Glomerular visceral epithelial cell (primary cell): ENCODE results near the gene EVX2.

Experiments
- DNase-seq: peaks from one replicate; pipeline ENCODE4 v3.0.0-alpha.2; 2016; ENCODE audit errors: extremely low spot score

Gene EVX2

GRCh38 chr2:176083796-176084261 is at the start of gene EVX2:
TSS of gene EVX2 (minus strand) at chr2:176083962. CDS start at chr2:176083776, 186 bp downstream.
- DNase-seq = no peak

GRCh38 chr2:176133389-176133788 is 49.6 kb upstream of the EVX2 start:
- DNase-seq = no peak

GRCh38 chr2:176132205-176133171 is 48.7 kb upstream of the EVX2 start:
- DNase-seq = no peak

GRCh38 chr2:176131848-176132158 is 48.0 kb upstream of the EVX2 start:
- no peak for DNase-seq

- no peak for DNase-seq
Observed at GRCh38 chr2:176130957-176131847, 47.4 kb upstream of the EVX2 start.

GRCh38 chr2:176130147-176130956 is 46.6 kb upstream of the EVX2 start:
- DNase-seq = peak; percentile 68

GRCh38 chr2:176129813-176130146 is 46.0 kb upstream of the EVX2 start:
- no peak for DNase-seq

GRCh38 chr2:176128982-176129796 is 45.4 kb upstream of the EVX2 start, which contains the start of gene HOXD8:
TSS of gene HOXD8 (plus strand) at chr2:176129705. CDS start at chr2:176130367, 662 bp downstream.
- peak; percentile 84 for DNase-seq

- no peak for DNase-seq
Observed at GRCh38 chr2:176128172-176128981, 44.6 kb upstream of the EVX2 start.

- no peak for DNase-seq
Observed at GRCh38 chr2:176127774-176128072, 44.0 kb upstream of the EVX2 start.

GRCh38 chr2:176126929-176127773 is 43.4 kb upstream of the EVX2 start:
- peak; percentile 66 for DNase-seq

- DNase-seq = no peak
Observed at GRCh38 chr2:176125772-176126054, 42.0 kb upstream of the EVX2 start.

- no peak for DNase-seq
Observed at GRCh38 chr2:176124947-176125771, 41.4 kb upstream of the EVX2 start.

GRCh38 chr2:176124110-176124946 is 40.6 kb upstream of the EVX2 start:
- no peak for DNase-seq

GRCh38 chr2:176123411-176124109 is 39.8 kb upstream of the EVX2 start:
- no peak for DNase-seq

GRCh38 chr2:176122683-176123410 is 39.1 kb upstream of the EVX2 start, which contains the start of gene HOXD9:
TSS of gene HOXD9 (plus strand) at chr2:176122719. CDS start at chr2:176122769, 50 bp downstream.
- no peak for DNase-seq
